K562 (cell line): Measurements from ENCODE around the gene SLC6A7. TPM values are rescaled to one million over a fixed set of nuclear protein-coding genes. Genes with fewer than 3 reads are reported as not detected.

ENCODE experiments used
- BCL6 ChIP-seq: fragments of 250-450 bp; sonication (Bioruptor Pico); IDR thresholded peaks from 2 replicates; pipeline ENCODE4 v1.4.0; 2020
- BHLHE40 ChIP-seq: IDR thresholded peaks from 2 replicates; pipeline ENCODE4 v1.6.1; 2011; ENCODE audit warnings: low read length, improper control_type of control experiment
- BRD9 ChIP-seq: fragments of 450-650 bp; IDR thresholded peaks from 2 replicates; pipeline ENCODE4 v1.6.1; 2018; ENCODE audit warnings: low read depth; ENCODE audit not compliant: partially characterized antibody
- CCNT2 ChIP-seq: IDR thresholded peaks from 2 replicates; pipeline ENCODE4 v1.6.1; 2011; ENCODE audit warnings: borderline replicate concordance, low read depth, mild to moderate bottlenecking, moderate library complexity, mixed read lengths, low read length; ENCODE audit not compliant: insufficient read length; ENCODE audit errors: extremely low read depth
- CHD2 ChIP-seq: IDR thresholded peaks from 2 replicates; pipeline ENCODE4 v1.6.1; 2011; ENCODE audit warnings: low read depth, low read length
- FOXM1 ChIP-seq, 2 experiments: fragments of 450-650 bp in 1 of 2; sonication (generic) in 1 of 2; formaldehyde crosslinking in 1 of 2; IDR thresholded peaks; 2 replicates each; pipeline versions ENCODE4 v1.6.1 to v1.9.0; 2017 to 2022; ENCODE audit warnings: low read depth in 2 of 2, mild to moderate bottlenecking in 2 of 2, missing genetic modification reagents in 1 of 2, moderate library complexity in 1 of 2
- HNRNPL ChIP-seq: fragments of 200-400 bp; formaldehyde crosslinking; IDR thresholded peaks from 2 replicates; pipeline ENCODE4 v1.6.1; 2017; ENCODE audit warnings: low read depth, mild to moderate bottlenecking, low read length
- JUNB ChIP-seq: fragments of 450-650 bp; formaldehyde crosslinking; conservative IDR thresholded peaks from 2 replicates; pipeline ENCODE4 v1.4.0; 2020; ENCODE audit warnings: mild to moderate bottlenecking
- NCOA1 ChIP-seq: fragments of 450-650 bp; IDR thresholded peaks from 2 replicates; pipeline ENCODE4 v1.6.1; 2016; ENCODE audit warnings: low read depth
- NRF1 ChIP-seq, 2 experiments: fragments of 450-650 bp; IDR thresholded peaks in 1 of 2; conservative IDR thresholded peaks in 1 of 2; 2 replicates each; pipeline ENCODE4 v1.6.1; 2014; ENCODE audit warnings: mild to moderate bottlenecking in 2 of 2
- PHF8 ChIP-seq: fragments of 200-600 bp; sonication (generic); IDR thresholded peaks from 2 replicates; pipeline ENCODE4 v1.6.1; 2012; ENCODE audit warnings: mixed run types, mild to moderate bottlenecking, inconsistent platforms, low read length, moderate library complexity, borderline replicate concordance
- POLR2H ChIP-seq: IDR thresholded peaks from 2 replicates; pipeline ENCODE4 v1.6.1; 2016; ENCODE audit warnings: missing genetic modification characterization, low read depth, mild to moderate bottlenecking, control low read depth, missing compliant biosample characterization, moderate library complexity
- SMAD3 ChIP-seq: fragments of 450-650 bp; formaldehyde crosslinking; conservative IDR thresholded peaks from 2 replicates; pipeline ENCODE4 v1.4.0; 2020; ENCODE audit warnings: mild to moderate bottlenecking
- THRAP3 ChIP-seq: fragments of 450-650 bp; IDR thresholded peaks from 2 replicates; pipeline ENCODE4 v1.6.1; 2016; ENCODE audit warnings: mild to moderate bottlenecking, inconsistent platforms, borderline replicate concordance
- ZBTB1 ChIP-seq: sonication (generic); formaldehyde crosslinking; IDR thresholded peaks from 2 replicates; pipeline ENCODE4 v1.8.1; 2023; ENCODE audit warnings: missing genetic modification reagents, low read depth, mild to moderate bottlenecking, borderline replicate concordance
- ZKSCAN3 ChIP-seq: fragments of 250-450 bp; sonication (Bioruptor Pico); IDR thresholded peaks from 2 replicates; pipeline ENCODE4 v1.4.0; 2020
- ZNF134 ChIP-seq: fragments of 250-450 bp; sonication (Bioruptor Pico); conservative IDR thresholded peaks from 2 replicates; pipeline ENCODE4 v1.4.0; 2020
- ZNF507 ChIP-seq: conservative IDR thresholded peaks from 2 replicates; pipeline ENCODE4 v1.6.1; 2017; ENCODE audit warnings: missing genetic modification characterization, missing compliant biosample characterization
- ZNF77 ChIP-seq: fragments of 250-450 bp; sonication (Bioruptor Pico); IDR thresholded peaks from 2 replicates; pipeline ENCODE4 v1.5.0; 2020
- polyA plus RNA-seq, 8 experiments: library from polyadenylated mRNA; depleted of rRNA in 4 of 8; stranded (reverse) in 5 of 8; unstranded in 3 of 8; fragments of >200 nt; fragmentation: Nextera tagmentation in 2 of 8; fragmentation: Illumina TruSeq in 1 of 8; extraction: Ambion mirVana in 2 of 8; extraction: Trizol in 1 of 8; gene quantifications; 2 replicates each; pipeline versions ENCODE4 v1.2.1 to v1.2.3, GENCODE V29; 2011 to 2014; ENCODE audit warnings: inconsistent platforms in 1 of 8, missing spikeins in 1 of 8
- total RNA-seq, 7 experiments: library from RNA; depleted of rRNA in 6 of 7; stranded (reverse); fragments of >200 nt in 6 of 7; fragmentation: Illumina TruSeq in 2 of 7; extraction: Trizol in 2 of 7; gene quantifications; 2 replicates each; pipeline versions ENCODE4 v1.2.1 to v1.2.3, GENCODE V29; 2011 to 2021; ENCODE audit warnings: low replicate concordance in 1 of 7
- TF ChIP-seq, protein P1 (sequence below), 2 experiments: fragments of 450-650 bp; IDR thresholded peaks; 2 replicates each; pipeline ENCODE4 v1.6.1; 2016; ENCODE audit warnings: mild to moderate bottlenecking in 2 of 2, borderline replicate concordance in 1 of 2, low read depth in 1 of 2, moderate library complexity in 1 of 2
- TF ChIP-seq, protein P2 (sequence below): fragments of 450-650 bp; formaldehyde crosslinking; IDR thresholded peaks from 2 replicates; pipeline ENCODE4 v1.4.0; 2022; ENCODE audit warnings: missing genetic modification characterization

SLC6A7 gene
- total and polyA plus RNA-seq, 9 of the 15 experiments (the other 6 are each of a cell fraction or from before 2014, with no cell fraction given): not detected

DNA sequence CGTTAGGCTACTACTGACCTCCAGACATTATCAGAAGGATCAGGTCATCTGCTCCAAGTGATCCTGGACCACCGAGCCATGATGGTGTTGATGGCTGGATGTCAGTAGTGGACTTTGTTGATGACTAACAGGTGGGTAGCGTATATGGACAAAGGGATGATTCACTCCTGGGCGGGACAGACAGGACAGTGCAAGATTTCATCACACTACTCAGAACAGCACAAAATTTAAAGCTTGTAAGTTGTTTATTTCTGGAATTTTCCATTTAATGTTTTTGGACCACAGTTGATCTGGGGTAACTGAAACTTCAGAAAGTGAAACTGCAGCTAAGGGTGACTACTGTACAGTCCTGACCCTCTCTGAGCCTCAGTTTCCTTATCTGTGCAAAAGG is 46.9 kb upstream of the SLC6A7 start (continued):
- TF ChIP-seq, protein P1, sequence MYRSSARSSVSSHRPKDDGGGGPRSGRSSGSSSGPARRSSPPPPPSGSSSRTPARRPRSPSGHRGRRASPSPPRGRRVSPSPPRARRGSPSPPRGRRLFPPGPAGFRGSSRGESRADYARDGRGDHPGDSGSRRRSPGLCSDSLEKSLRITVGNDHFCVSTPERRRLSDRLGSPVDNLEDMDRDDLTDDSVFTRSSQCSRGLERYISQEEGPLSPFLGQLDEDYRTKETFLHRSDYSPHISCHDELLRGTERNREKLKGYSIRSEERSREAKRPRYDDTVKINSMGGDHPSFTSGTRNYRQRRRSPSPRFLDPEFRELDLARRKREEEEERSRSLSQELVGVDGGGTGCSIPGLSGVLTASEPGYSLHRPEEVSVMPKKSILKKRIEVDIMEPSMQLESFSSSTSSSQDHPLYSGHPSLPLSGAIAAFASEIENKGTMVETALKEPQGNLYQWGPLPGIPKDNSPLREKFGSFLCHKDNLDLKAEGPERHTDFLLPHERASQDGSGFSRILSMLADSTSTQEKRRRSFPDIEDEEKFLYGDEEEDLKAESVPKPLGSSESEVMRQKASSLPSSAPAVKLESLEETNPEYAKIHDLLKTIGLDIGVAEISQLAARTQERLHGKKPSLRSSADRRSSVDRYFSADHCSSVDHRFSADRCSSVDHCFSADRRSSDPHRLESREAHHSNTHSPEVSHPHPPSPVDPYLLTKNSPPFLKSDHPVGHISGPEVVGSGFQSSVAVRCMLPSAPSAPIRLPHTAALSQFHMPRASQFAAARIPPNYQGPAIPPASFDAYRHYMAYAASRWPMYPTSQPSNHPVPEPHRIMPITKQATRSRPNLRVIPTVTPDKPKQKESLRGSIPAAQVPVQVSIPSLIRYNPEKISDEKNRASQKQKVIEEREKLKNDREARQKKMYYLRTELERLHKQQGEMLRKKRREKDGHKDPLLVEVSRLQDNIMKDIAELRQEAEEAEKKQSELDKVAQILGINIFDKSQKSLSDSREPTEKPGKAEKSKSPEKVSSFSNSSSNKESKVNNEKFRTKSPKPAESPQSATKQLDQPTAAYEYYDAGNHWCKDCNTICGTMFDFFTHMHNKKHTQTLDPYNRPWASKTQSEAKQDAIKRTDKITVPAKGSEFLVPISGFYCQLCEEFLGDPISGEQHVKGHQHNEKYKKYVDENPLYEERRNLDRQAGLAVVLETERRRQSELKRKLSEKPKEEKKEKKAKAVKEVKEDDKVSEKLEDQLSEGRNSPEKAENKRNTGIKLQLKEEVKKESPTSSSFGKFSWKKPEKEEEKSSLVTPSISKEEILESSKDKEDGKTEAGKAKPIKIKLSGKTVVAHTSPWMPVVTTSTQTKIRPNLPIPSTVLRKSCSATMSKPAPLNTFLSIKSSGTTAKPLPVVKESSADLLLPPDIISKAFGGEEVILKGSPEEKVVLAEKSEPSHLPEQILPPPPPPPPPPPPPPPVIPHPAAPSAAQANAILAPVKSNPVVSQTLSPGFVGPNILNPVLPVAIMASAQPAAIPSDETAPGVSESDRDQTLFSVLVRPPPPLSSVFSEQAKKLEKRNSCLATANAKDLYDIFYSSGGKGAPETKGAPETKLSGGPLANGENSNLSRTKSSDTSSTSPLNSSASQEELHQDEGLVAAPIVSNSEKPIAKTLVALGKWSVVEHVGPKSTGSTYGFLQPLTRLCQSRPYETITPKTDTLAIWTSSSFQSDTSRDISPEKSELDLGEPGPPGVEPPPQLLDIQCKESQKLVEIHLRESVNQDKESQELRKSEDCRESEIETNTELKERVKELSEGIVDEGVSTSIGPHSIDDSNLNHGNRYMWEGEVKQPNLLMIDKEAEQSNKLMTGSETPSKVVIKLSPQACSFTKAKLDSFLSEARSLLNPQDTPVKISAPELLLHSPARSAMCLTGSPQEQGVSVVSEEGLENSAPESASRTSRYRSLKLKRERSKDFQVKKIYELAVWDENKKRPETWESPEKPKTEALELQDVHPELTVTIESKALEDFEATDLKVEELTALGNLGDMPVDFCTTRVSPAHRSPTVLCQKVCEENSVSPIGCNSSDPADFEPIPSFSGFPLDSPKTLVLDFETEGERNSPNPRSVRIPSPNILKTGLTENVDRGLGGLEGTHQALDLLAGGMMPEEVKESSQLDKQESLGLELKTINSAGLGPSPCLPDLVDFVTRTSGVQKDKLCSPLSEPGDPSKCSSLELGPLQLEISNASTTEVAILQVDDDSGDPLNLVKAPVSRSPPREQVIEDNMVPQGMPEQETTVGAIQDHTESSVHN (IDR thresholded peaks at IDR 0.05; ENCODE audit: borderline replicate concordance in 1 of 2, low read depth in 1 of 2): peak in 1 of 2 experiments; percentile 88; a peak in 2 of 4 replicates
- TF ChIP-seq BRD9 (peak; percentile 50), JUNB (CRISPR knock-in tag) (no peak), HNRNPL (no peak), POLR2H (tag) (no peak), CHD2 (no peak), NRF1 (conservative IDR thresholded peaks at IDR 0.05 in 1 of 2, IDR thresholded peaks at IDR 0.05 in 1 of 2) (peak in 1 of 2 experiments; percentile 34; a peak in 2 of 4 replicates), BHLHE40 (no peak), ZKSCAN3 (no peak), ZNF134 (no peak), FOXM1 (IDR thresholded peaks at IDR 0.05; ENCODE audit: low read depth) (no peak), FOXM1 (CRISPR knock-in tag; IDR thresholded peaks at IDR 0.05; ENCODE audit: low read depth) (no peak), THRAP3 (no peak), BCL6 (no peak), CCNT2 (no peak), ZNF77 (no peak), ZNF507 (no peak), SMAD3 (CRISPR knock-in tag) (no peak), PHF8 (no peak), ZBTB1 (CRISPR knock-in tag) (no peak), NCOA1 (peak; percentile 5; the same call in 1 of the 2 replicates)
- TF ChIP-seq, protein P2, sequence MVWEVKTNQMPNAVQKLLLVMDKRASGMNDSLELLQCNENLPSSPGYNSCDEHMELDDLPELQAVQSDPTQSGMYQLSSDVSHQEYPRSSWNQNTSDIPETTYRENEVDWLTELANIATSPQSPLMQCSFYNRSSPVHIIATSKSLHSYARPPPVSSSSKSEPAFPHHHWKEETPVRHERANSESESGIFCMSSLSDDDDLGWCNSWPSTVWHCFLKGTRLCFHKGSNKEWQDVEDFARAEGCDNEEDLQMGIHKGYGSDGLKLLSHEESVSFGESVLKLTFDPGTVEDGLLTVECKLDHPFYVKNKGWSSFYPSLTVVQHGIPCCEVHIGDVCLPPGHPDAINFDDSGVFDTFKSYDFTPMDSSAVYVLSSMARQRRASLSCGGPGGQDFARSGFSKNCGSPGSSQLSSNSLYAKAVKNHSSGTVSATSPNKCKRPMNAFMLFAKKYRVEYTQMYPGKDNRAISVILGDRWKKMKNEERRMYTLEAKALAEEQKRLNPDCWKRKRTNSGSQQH (CRISPR knock-in tag): no peak
